Fibroblast of gingiva (primary cell): ENCODE data around the gene TMEM150C.
A peak's percentile ranks its signal among the peaks of the same experiment; 100 is the strongest.
"Not testable (repeated sequence)": the region's sequence is repeated elsewhere in the genome, so short reads cannot be mapped to it uniquely, and the experiment has no call there.

Experiments
- DNase-seq: peaks from one replicate; pipeline ENCODE4 v3.0.0-alpha.2; 2011; ENCODE audit warnings: low read depth

TMEM150C gene

GRCh38 chr4:82515705-82516104 lies 46.1 kb downstream of the TMEM150C start:
- DNase-seq: peak; percentile 94

DNA sequence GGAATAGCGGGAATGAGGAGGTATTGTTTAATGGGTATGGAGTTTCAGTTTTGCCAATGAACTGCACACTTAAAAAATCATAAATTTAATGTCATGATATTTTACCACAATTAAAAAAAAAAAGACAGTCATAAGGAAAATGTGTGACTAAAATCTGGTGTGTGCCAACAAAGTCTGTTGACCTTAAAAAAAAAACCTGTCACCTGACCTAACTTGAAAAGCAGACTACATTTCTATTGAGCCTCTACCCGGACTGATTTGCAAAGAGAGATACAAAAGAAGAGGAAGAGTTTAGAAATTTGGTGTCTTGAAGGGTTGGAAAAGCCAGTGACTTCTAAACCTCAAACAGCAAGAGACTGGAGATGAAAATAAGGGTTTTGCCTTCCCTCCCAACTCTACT lies 48.4 kb downstream of the TMEM150C start:
- no peak for DNase-seq

DNA sequence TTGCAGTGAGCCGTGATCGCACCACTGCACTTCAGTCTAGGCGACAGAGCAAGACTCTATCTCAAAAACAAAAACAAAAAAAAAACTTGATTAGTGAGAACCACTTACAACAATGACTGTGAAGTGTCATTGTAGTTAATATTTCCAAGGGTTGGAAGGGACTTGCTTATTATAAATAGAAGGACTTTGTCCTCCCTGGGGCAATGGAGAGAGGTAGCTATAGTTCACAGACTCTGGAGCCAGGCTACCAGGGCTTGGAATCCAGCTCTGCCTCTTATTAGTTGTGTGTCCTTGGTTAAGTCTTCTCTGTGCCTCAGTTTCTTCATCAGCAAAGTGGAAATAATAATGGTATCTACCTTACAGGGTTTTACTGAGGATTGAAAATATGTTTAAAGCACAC lies 51.6 kb downstream of the TMEM150C start:
- DNase-seq: no peak

GRCh38 chr4:82508806-82509428 lies 52.9 kb downstream of the TMEM150C start:
- DNase-seq: no peak

DNA sequence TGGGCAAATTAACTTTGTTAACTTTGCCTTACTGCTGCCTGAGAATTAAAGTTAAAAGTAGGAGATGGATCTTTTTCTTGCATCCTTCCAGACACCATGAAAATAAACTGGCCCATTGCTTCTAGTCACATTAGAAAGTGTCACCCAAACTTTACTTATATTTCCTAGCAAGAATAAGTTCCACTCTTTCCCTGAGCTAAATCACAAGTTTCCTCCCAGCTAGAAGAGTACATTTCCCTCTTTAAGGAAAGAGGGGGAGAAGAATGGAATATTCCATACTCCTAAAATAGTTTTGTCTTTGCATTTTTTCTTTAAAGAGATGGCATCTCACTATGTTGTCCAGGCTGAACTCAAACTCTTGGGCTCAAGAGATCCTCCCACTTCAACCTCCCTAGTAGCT lies 53.8 kb downstream of the TMEM150C start:
- no peak for DNase-seq

DNA sequence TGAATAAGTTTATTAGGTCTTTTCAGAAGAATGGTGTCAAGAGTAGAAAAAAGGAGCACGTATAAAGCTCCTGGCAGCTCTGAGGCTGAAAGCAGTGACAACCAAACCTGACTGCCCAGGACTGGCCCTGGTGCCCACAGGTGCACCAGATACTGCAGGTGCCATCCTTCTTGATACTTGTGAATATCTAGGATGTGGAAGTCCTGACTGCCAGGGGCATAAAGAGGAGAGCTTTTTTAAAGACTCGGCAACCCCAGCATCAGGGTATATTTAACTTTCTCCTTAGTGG lies 60.7 kb downstream of the TMEM150C start:
- DNase-seq: no peak

DNA sequence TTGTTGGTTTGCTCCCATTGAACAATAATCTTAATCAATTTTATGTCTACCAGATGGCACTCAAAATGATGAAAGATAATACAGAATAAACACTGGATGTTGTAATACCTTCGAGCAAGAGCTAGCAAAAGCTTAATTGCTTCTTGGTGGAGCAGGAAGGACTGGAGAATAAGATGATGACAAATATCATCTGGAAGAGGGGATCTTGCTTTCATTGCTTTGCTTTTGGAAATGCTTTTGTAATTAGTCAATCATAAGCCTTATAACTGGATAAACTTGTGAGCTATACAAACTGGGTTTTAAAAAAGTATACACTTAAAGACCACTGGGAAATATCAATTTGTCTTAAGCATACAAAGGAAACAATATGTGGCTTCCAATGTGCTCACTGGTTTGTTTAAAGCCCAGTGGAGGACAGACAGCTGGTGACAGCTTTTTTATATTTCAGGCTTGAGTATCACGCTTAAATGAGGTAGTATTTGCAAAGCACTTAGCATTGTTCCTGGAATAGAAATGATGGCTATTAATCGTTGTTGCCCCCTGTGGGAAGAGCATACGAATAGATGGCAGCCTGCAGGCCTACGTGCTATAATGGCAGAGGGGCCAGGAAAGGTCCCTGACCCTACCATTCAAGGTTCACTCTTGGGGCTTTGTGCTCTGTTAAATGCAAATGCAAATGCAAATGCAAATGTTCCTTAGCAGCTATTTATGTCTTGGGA lies 61.2 kb downstream of the TMEM150C start:
- DNase-seq: peak; percentile 74

DNA sequence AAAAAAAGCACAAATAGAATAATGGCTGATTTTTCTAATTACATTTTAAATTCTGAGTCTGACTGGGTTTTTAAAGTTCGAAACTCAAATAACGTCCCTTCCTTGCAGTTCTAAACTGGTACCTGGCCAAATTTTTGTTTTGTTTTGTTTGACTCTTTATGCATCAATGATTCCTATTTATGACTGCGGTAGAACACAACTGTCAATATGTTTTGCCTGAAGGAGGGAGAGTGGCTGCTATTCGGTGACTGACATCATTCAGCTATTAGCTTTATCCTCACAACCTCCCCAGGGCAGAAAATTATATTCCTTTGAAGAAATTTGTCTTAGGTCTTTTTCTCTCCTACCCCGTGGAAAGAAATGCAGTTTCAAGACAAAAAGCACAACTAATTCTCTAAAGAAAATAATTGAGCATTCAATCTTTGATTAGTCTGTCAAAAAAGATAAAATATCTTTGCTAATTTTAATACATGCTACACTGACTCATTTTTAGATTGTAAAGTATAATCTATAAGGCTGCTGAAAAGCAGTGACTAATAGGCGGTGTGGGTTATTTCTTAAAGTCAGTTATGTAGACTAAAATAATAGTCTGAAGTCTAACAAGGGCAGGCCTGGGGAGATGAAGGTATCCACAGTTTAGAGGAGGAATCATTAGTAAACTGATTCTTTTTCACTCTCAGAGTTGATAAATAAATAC lies 61.9 kb downstream of the TMEM150C start:
- DNase-seq: no peak

GRCh38 chr4:82496349-82496748 lies 65.4 kb downstream of the TMEM150C start:
- DNase-seq: no peak

DNA sequence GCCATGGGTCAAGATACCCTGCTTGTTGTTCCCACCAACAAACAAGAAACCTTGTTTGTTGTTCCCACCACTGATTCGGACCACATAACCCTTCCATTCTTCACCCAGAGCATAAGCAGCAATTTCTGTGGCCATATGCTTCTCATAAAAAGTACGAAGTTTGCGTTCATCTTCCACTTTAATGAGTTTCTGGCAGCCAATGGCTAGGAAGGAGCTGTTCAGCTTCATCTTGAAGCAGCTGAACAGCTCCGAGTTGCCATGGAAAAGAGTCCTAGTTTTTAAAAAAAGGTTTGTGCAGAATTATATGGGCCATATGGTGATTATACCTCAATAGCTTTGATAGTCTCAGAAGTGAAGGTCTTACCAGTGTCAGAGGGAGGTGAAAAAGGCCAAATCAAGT lies 66.1 kb downstream of the TMEM150C start:
- no peak for DNase-seq

GRCh38 chr4:82493721-82494425 lies 67.9 kb downstream of the TMEM150C start:
- no peak for DNase-seq

DNA sequence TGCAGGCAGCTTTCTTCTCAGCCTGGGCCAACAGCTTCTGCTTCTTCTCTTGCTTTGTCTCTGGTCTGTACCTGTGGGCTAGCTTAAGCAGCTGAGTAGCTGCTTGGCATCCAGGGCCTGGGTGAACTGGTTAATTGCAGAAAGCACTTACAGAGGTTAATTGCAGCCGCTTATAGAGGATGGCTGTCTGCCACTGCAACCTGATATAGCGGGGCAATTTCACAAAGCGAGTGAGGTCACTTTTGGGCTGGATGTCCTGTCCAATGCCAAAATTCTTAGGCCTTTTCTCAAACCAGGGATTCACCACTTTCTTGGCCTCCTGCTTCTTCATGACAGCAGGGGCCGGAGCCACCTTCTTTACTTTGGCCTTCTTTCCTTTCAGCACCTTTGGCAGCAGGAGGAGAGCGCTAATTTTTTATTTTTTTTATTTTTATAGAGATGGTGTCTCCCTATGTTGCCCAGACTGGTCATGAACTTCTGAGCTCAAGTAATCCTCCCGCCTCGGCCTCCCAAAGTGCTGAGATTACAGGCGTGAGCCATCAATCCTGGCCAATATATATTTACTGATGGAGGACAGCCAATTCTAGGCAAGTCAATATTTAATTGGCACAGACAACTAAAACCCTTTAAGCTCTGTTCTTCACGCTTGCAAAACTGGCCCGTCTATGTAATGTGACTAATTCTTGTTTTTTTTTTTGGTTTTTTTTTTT lies 70.4 kb downstream of the TMEM150C start:
- DNase-seq: peak; percentile 30

DNA sequence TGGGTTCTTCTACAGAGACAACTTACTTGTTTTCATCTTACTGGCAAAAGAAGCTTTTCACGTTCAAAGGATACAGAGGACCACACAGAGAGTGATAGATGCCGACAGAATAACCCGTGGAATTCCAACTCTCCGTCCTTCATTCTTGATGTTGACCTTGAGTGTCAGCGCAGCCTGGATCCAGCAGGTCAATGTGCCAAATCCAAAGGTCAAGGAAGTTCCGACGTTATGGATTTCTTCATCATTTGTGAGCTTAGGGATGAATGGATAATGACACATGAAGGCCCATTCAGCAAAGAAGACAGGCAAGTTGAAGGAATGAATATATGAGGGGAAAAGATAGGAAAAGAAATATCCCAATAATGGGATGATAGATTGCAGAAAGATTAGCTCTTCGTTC lies 71.8 kb downstream of the TMEM150C start:
- no peak for DNase-seq

- no peak for DNase-seq
Measured at GRCh38 chr4:82489076-82489475, 72.7 kb downstream of the TMEM150C start.

- DNase-seq: no peak
Measured at GRCh38 chr4:82484996-82485783, 76.6 kb downstream of the TMEM150C start.

GRCh38 chr4:82482387-82482786 lies 79.4 kb downstream of the TMEM150C start:
- DNase-seq: no peak

- DNase-seq: no peak
Measured at GRCh38 chr4:82481506-82481840, 80.3 kb downstream of the TMEM150C start.

DNA sequence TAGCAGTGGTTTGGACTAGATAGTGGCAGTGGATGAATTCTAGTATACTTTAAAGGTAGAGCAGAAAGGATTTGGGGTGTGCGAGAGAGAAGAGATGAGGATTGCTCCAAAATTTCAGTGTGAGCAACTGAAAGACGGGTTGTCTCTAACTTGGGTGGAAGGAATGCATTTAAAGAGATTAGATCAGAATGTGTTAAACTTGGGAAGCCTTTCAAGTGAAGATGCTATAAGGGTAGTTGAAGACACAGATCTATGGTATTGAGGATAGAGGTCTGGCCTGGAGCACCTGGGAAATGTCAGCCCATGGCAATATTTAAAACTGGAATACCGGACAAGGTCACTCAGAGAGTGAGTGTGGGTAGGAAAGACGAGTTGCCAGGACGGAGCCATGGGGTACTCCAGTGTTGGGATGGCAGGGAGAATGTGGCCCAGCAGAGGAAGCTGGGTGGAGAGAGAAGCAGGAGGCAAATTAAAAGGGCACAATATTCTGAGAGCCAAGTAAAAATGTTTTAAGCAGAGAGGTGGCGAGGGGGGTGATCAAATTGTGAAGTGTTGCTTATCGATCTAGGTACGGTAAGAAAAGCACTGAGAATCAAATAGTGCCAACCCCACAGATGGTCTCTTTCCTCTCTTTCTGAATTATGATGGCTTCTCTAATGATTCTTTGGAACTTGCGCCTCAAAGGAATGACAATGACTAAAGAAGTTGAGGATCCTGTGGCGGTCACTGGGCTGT lies 80.8 kb downstream of the TMEM150C start:
- DNase-seq: no peak

GRCh38 chr4:82479562-82479961 lies 82.2 kb downstream of the TMEM150C start:
- no peak for DNase-seq

DNA sequence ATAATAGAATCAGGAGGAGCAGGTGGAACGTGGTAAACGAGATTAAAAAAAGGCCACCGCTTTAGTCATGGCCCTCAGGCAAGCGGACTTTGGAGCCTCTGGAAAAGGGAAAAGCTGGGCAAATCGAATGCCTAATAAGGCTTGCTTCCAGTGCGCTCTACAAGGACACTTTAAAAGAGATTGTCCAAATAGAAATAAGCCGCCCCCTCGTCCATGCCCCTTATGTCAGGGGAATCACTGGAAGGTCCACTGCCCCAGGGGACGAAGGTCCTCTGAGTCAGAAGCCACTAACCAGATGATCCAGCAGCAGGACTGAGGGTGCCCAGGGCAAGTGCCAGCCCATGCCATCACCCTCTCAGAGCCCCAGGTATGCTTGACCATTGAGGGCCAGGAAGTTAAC lies 84.3 kb downstream of the TMEM150C start:
- DNase-seq: not testable (repeated sequence)

DNA sequence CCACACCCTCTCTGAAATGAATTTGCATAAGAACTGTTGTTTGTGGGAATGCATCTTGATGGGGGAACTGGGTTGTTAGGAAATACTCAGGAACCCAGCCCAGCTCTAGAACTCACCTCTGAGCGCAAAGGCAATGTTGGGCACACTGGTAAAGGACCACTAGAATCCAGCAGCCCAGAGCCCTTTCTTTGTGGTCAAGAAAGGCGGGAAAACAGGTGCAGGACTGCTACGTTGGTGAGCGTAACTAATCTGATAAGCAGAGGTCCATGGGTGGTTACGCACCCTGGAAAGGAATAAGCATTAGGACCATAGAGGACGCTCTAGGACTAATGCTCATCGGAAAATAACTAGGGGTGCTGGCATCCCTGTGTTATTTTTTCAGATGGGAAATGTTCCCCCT lies 85.9 kb downstream of the TMEM150C start:
- DNase-seq: not testable (repeated sequence)
